A673 (cell line): ENCODE data around the gene GUCA2B. TPM values are rescaled to one million over a fixed set of nuclear protein-coding genes. Genes with fewer than 3 reads are reported as not detected.

ENCODE experiments used
- BruUV-seq: library from RNA; stranded (reverse); fragments of 400-500 nt; replicated peaks from 2 replicates; lab custom pipeline; 2021; lab: Mats Ljungman, UMichigan
- CTCF ChIA-PET: fragments of 300-600 bp; sonication (Branson Sonifier 250); formaldehyde crosslinking; loops from one replicate; lab custom pipeline; 2022; ENCODE audit warnings: antibody characterized with exemption; lab: Charles Lee
- POLR2A ChIA-PET: fragments of 300-600 bp; sonication (Branson Sonifier 250); formaldehyde crosslinking; loops from one replicate; lab custom pipeline; 2022; ENCODE audit warnings: antibody characterized with exemption; ENCODE audit not compliant: low non-redundant PET; lab: Charles Lee
- DNase-seq: peaks from one replicate; pipeline ENCODE4 v3.0.0-alpha.2; 2015; ENCODE audit warnings: low spot score
- H3K27ac ChIP-seq: fragments of 200-600 bp; sonication (generic); 2 replicates; pipeline ENCODE4 v1.5.1; 2016; ENCODE audit warnings: mixed run types, low read depth, mild to moderate bottlenecking, mixed read lengths, antibody characterized with exemption, low read length; ENCODE audit not compliant: poor library complexity, severe bottlenecking
- H3K27me3 ChIP-seq: fragments of 200-600 bp; sonication (generic); replicated peaks from 2 replicates; pipeline ENCODE4 v1.6.1; 2017; ENCODE audit warnings: mixed run types, low read depth, mild to moderate bottlenecking, mixed read lengths, antibody characterized with exemption, low read length; ENCODE audit not compliant: insufficient read depth, poor library complexity
- H3K36me3 ChIP-seq: fragments of 200-600 bp; sonication (generic); 2 replicates; pipeline ENCODE4 v1.6.1; 2016; ENCODE audit warnings: mixed run types, mild to moderate bottlenecking, mixed read lengths, antibody characterized with exemption, low read length; ENCODE audit not compliant: insufficient read depth, poor library complexity, severe bottlenecking
- H3K4me1 ChIP-seq: fragments of 200-600 bp; sonication (generic); 2 replicates; pipeline ENCODE4 v1.6.1; 2017; ENCODE audit warnings: mixed run types, mild to moderate bottlenecking, mixed read lengths, antibody characterized with exemption, low read length; ENCODE audit not compliant: insufficient read depth, poor library complexity, severe bottlenecking
- H3K4me3 ChIP-seq: fragments of 200-600 bp; sonication (generic); 2 replicates; pipeline ENCODE4 v1.5.1; 2016; ENCODE audit warnings: low read depth, mixed run types, mild to moderate bottlenecking, mixed read lengths, low read length; ENCODE audit not compliant: poor library complexity, severe bottlenecking
- H3K9me3 ChIP-seq: fragments of 200-600 bp; sonication (generic); 2 replicates; pipeline ENCODE4 v1.6.1; 2016; ENCODE audit warnings: mixed run types, low read depth, mild to moderate bottlenecking, mixed read lengths, antibody characterized with exemption, low read length; ENCODE audit not compliant: poor library complexity, severe bottlenecking
- EZH2 ChIP-seq: fragments of 200-600 bp; sonication (generic); IDR thresholded peaks from 2 replicates; pipeline ENCODE4 v1.6.1; 2017; ENCODE audit warnings: borderline replicate concordance, low read depth, mild to moderate bottlenecking, mixed read lengths, antibody characterized with exemption, low read length; ENCODE audit not compliant: poor library complexity, severe bottlenecking
- intact Hi-C: fragments of 100-400 bp; cut with micrococcal nuclease; formaldehyde crosslinking; loops from one replicate; pipeline ENCODE4 v1.10.0; 2022; ENCODE audit not compliant: unreplicated experiment
- total RNA-seq: library from RNA; stranded (reverse); gene quantifications from 2 replicates; pipeline ENCODE4 v1.2.3, GENCODE V29; 2021
- TF ChIP-seq, protein P1 (sequence below): fragments of 300-800, 200-600 bp; sonication (generic); conservative IDR thresholded peaks from 2 replicates; pipeline ENCODE4 v1.5.1; 2017; ENCODE audit warnings: low read depth, mild to moderate bottlenecking, antibody characterized with exemption, low read length, moderate library complexity, mixed read lengths

GUCA2B gene
- total RNA-seq, 1 experiment from 2014 or later: not detected

DNA sequence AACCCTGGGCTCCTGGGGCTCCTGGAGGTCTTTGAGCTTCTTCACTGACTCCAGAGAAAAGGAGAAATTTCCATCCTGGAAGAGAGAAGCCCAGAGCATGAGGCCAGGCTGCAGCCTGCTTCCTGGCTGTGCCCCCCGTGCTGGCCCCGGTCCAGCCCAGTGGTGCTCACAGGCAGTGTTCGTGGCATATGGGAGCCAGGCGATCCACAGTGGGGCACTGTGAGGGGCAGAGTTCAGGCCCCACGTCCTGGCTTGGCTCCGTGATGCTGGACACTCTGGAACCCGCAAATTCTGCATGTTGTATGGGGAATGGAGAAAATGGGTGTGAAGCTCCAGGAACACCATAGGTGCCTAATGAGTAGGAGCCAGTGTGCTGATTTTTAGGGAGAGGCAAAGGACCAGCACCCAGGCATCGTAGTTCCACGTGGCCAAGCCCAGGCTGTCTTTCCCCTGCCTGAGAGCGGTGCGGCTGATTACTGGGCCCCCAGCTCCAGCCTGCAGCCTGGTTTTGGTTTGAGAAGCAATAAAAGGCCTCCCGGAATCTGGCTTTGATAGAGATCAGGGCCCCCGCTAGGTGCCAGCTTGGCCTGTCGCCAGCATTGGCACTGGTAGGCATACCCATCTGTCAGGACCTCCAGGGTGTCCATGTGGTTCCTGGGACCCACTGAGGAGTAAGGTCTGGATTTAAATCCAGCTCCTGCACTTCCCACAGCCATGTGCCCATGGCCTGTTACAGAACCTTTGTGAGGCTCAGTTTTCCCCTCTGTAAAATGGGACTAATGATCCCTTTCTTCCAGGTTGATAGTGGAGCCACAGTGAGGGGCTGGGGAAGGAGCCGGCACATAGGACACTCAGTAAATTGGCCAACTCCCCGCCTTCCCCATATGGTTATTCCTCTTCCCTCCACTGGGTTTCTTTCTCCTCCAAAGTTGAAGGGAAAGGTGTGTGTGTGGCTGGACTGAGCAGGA lies 10.6 kb downstream of the GUCA2B start:
- no peaks in the 10 kb centered on the region for H3K4me1 ChIP-seq
- DNase-seq: no peak
- no peaks in the 10 kb centered on the region for H3K36me3 ChIP-seq
- ChIA-PET CTCF (interaction anchor here (1.4 kb wide), 1 partner anchor 10 kb away, joined by 4 read pairs; no protein-coding TSS in a partner anchor), POLR2A (no interaction called here)
- H3K27me3 ChIP-seq: no peaks in the 10 kb centered on the region
- BruUV-seq: no TSS peak
- peaks cover 6% of the 10 kb centered on the region for H3K9me3 ChIP-seq
- intact Hi-C loops: no loop called here
- no peak overlapping the region for H3K27ac ChIP-seq
- TF ChIP-seq, protein P1, sequence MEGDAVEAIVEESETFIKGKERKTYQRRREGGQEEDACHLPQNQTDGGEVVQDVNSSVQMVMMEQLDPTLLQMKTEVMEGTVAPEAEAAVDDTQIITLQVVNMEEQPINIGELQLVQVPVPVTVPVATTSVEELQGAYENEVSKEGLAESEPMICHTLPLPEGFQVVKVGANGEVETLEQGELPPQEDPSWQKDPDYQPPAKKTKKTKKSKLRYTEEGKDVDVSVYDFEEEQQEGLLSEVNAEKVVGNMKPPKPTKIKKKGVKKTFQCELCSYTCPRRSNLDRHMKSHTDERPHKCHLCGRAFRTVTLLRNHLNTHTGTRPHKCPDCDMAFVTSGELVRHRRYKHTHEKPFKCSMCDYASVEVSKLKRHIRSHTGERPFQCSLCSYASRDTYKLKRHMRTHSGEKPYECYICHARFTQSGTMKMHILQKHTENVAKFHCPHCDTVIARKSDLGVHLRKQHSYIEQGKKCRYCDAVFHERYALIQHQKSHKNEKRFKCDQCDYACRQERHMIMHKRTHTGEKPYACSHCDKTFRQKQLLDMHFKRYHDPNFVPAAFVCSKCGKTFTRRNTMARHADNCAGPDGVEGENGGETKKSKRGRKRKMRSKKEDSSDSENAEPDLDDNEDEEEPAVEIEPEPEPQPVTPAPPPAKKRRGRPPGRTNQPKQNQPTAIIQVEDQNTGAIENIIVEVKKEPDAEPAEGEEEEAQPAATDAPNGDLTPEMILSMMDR: no peak
- no peak for TF ChIP-seq EZH2
- H3K4me3 ChIP-seq: no peak overlapping the region

DNA sequence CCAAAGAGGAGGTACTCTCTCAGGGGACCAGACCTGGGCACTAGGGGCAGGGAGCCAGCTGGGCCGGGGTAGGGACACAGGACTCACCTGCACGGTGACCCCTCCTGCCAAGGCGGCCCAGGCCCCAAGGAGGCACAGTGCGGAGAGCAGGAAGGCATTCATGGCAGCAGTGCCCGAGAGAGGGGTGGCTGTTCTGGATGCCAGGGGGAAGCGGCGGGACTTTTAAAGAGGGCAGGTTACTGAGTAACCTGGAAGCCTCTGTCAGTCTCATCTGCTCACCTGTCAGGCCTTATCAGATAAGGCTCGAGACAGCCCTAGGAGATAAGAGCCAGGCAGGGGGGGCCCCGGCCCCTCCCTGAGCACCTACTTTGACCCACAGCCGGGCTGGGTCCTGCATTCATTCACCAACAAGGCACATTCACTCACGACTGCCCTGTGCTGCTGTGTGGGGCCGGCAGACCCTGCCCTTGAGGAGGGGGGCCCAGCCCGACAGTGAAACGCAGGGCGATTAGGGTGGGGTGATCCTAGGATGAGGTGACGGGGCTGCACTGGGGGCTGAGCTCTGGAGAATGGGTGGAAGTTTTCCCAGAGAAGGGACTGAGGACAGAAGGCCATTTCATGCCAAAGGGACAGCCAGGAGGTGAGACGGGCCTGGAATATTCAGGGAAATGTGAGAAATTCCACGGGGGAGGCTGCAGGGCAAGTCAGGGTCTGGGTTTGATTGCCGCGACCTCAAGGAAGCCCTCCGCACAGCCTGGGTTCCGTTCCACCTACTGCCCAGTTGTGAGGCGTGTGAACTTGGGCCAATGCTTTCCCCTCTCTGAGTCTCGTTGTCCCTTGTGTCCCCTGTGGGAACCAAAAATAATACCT lies 11.6 kb downstream of the GUCA2B start, which contains the start of gene GUCA2A:
Gene GUCA2A (minus strand): TSS at position 195 of the 870 bp plus-strand sequence. CDS start 33 bp downstream, at position 162.
- Histone ChIP-seq H3K9me3 (peaks cover 6% of the 10 kb centered on the region), H3K27ac (no peak within 1 kb of the TSS), H3K4me1 (no peaks in the 10 kb centered on the region), H3K36me3 (no peaks in the 10 kb centered on the region), H3K27me3 (no peaks in the 10 kb centered on the region), H3K4me3 (no peak within 1 kb of the TSS)
- BruUV-seq: no TSS peak
- no peak for TF ChIP-seq EZH2
- TF ChIP-seq, protein P1: no peak
- ChIA-PET POLR2A (no interaction called here), CTCF (no interaction called here)
- DNase-seq: no peak
- intact Hi-C loops: no loop called here

DNA sequence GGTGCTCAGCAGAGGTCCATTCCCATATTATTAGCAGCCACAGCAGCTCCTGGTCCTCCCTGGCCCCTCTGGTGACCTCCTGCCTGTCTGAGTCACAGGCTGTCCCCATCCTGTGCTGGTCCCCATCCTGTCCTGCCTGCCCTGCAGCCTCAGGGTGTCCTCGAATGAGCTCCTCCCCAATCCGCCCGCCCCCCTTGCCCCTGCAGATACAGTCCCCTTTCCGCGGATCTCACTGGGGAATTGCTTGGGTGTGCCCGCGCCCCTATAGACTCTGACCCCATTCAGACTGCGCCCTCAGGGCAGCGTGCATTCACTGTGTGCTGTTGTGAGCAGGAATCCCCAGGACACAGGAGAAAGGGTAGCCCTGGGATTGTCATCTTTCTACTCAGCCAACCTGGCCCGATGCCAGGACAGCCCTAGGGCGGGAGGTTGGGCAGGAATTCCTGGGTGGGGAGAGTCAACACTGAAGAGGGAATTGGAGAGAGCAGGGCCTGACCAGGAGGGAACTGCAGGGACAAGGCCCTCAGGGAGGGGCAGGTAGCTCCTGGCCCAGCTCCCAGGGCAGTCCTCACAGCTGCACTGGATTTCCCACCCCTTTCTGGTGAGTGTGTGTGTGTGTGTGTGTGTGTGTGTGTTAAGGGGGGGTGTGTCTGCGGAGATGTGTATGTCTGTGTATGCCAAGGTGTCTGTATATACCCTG lies 12.5 kb downstream of the GUCA2B start:
- no peak overlapping the region for H3K4me3 ChIP-seq
- ChIA-PET CTCF (no interaction called here), POLR2A (no interaction called here)
- BruUV-seq: no TSS peak
- TF ChIP-seq EZH2: no peak
- TF ChIP-seq, protein P1: no peak
- no peaks in the 10 kb centered on the region for H3K36me3 ChIP-seq
- peaks cover 4% of the 10 kb centered on the region for H3K9me3 ChIP-seq
- no peak overlapping the region for H3K27ac ChIP-seq
- no peaks in the 10 kb centered on the region for H3K4me1 ChIP-seq
- intact Hi-C loops: no loop called here
- H3K27me3 ChIP-seq: no peaks in the 10 kb centered on the region
- DNase-seq: no peak
